ENCODE data around the gene DDIT4.
A peak's percentile ranks its signal among the peaks of the same experiment; 100 is the strongest.
"Not testable (repeated sequence)": the region's sequence is repeated elsewhere in the genome, so short reads cannot be mapped to it uniquely, and the experiment has no call there.

Gene DDIT4

DNA sequence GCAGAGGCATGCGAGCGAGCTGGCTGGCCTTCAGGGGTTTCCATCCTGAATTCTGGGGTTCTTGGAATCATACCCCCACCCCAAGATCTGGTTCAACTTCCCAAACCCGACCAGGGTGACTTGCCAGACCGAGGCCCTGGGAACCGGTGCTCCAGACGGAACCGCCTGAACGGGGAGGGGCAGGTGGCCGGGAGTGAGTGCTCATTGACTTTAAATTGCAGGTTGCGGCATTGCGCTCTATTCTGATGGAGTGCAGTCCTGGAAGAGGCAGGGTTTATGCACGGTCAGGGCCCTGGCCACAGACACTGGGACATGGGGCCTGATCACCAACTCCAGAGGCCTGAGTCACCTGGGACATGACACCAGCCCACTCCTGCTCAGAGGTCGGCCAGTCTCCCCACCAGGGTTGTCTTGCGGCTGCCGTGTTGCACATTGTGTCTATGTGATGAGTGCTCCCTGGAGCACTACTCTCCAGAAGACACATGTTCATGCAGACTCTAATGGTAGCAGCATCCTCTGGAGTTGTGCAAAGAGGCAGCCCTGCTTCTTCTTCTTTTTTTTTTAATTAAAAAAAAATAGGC lies 5.8 kb upstream of the DDIT4 start:
- no peak for DNase-seq

DNA sequence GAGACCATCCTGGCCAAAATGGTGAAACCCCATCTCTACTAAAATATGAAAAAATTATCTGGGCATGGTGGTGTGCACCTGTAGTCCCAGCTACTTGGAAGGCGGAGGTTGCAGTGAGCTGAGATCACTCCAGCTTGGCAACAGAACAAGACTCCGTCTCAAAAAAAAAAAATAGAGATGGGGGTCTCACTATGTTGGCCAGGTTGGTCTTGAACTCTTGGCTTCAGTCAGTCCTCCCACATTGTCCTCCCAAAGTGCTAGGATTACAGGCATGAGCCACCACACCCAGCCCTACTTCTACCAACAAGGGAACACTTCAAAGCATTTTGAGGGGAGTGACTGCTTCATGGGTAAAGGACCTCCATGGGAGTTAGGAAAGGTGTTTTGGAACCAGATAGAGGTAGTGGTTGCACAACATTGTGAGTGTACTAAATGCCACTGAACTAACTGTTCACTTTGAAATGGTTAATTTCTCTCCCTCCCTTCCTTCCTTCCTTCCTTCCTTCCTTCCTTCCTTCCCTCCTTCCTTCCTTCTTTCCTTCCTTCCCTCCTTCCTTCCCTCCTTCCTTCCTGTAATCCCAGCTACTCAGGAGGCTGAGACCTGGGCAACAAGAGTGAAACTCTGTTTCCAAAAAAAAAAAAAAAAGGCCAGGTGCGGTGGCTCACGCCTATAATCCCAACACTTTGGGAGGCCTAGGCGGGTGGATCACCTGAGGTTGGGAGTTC lies 5.1 kb upstream of the DDIT4 start:
- not testable (repeated sequence) for DNase-seq

- no peak for DNase-seq
These were observed 3.0 kb upstream of the DDIT4 start for GRCh38 chr10:72270607-72271281.

GRCh38 chr10:72272689-72273409 lies 875 bp upstream of the DDIT4 start:
- no peak for DNase-seq

DNA sequence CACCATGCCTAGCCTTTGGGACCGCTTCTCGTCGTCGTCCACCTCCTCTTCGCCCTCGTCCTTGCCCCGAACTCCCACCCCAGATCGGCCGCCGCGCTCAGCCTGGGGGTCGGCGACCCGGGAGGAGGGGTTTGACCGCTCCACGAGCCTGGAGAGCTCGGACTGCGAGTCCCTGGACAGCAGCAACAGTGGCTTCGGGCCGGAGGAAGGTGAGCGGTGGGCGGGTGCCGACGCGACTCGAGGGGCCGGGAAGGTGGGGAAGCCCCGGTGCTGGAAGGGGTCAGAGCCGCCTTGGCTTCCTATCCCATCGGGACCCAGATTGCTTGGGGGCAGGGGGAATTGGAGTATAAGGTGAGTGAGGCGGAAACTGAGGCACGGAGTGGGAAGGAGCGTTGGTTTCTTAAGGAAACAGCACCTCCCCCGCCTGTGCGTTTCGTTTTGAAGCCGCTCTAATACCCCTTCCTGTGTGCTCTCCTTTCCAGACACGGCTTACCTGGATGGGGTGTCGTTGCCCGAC lies 547 bp downstream of the DDIT4 start:
- no peak for DNase-seq

- DNase-seq: peak; percentile 80
These were observed 1.1 kb downstream of the DDIT4 start for GRCh38 chr10:72274730-72275350.

GRCh38 chr10:72275351-72276012 lies 1.8 kb downstream of the DDIT4 start:
- DNase-seq: no peak

- no peak for DNase-seq
These were observed 2.3 kb downstream of the DDIT4 start for GRCh38 chr10:72276013-72276387.

DNA sequence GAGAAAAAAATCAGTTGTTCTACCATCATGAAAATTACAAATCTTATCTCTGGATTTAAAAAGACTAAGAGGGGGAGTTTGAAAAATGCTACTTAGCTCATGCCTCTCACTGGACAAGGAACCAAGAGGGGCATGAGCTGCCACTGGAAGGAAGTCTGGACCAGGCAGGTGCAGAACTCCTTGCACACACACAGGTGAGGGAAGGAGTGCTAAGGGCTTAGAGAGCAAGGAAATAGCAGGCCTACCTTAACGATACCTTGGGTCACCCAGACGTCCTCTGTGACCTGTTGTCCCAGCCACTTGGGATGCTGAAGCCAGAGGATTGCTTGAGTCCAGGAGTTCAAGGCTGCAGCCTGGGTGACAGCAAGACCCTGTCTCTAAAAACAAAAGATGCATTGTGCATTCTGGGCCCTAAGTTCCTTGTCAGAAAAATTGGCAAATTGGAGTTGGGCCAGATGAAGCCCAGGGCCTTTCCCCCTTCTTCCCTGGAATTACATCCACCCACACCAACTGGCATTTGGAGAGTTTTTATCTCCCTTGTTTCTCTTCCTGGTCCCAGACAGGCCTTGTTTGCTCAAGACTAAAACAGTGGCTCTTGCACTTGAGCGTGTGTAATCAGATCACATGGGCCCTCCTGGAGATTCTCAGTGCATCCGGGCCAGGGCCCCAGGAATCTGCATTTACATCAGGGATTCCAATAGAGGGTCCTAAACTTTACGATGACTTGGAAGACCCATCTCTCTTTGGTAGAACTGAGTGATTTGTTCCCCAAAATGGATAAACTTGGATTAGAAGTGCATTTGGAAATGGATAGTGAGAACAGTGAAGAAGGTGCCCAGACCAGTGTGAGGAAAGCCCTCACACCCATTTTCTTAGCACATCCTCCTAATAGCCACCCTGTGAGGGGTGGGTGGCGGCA lies 3.0 kb downstream of the DDIT4 start:
- DNase-seq: no peak

DNA sequence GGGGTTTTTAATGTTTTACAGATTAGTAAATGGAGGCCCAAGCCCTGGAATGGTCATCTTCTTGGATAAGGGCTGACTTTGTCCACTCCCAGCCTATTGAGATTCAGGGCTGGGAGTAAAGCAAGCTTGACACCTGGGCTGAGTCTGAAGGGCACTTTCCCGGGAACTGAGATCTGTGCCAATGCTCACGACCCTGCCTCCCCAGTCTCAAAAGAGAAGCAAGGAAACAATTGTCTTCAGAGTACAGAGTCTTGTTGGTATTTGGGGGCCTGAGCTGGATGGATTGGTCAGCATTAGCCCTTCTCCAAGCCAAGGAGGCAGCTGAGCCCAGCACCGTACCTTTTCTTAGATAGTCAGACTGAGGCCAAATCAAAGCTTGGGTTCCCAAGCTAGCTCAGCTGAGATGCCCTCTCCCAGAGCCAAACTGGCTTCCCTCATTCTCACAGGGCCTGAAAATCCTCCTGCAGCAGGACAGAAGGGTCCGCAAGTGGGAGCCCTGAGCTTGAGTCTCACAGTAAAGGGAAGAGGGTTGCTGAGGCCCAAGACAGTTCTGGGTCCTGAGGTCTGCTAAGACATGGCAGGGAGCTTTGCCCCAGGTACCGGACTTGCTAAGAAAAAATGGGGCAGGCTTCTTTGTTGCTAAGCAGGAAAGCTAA lies 3.7 kb downstream of the DDIT4 start:
- DNase-seq: no peak

- DNase-seq: no peak
These were observed 4.4 kb downstream of the DDIT4 start for GRCh38 chr10:72277996-72278667.

GRCh38 chr10:72278668-72279393 lies 5.1 kb downstream of the DDIT4 start:
- DNase-seq: no peak

DNA sequence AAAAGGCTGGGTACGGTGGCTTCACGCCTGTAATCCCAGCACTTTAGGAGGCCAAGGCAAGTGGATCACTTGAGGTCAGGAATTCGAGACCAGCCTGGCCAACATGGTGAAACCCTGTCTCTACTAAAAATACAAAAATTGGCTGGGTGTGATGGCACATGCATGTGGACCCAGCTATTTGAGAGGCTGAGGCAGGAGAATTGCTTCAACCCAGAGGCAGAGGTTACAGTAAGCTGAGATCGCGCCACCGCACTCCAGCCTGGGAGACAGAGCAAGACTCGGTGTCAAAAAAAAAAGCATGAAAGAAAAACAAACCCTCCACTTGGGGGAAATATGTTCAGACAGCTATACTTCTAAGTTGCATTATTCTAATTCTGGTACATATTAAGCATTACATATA lies 5.9 kb downstream of the DDIT4 start:
- not testable (repeated sequence) for DNase-seq

- DNase-seq: no peak
These were observed 9.4 kb downstream of the DDIT4 start for GRCh38 chr10:72283131-72283530.

DNA sequence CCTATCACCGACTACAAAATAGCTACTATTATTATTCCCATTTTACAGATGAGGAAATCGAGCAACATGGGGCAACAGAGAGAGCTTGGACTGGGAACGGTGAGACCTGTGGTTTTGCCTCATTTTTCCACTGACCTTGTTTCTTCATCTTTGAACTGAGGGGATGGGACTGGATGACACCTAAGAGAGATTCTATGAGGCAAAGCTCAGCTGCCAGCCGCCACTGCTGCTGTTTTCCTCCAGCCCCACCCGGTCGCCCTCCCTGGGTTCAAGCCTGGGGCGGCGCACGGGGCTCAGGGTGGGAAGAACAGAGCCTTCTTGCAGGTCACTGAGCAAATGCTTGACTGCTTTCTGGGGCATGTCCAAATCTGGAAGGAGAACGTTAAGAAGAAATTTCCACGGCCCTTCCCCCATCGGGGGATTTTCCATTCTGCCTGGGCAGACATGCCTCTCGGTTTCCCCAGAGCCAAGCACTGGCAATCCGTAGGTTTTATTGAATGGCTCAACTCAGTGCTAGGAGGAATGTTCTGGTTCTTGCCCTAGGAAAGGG lies 12.3 kb downstream of the DDIT4 start:
- no peak for DNase-seq

- DNase-seq: no peak
These were observed 17.4 kb downstream of the DDIT4 start for GRCh38 chr10:72291019-72291532.

DNA sequence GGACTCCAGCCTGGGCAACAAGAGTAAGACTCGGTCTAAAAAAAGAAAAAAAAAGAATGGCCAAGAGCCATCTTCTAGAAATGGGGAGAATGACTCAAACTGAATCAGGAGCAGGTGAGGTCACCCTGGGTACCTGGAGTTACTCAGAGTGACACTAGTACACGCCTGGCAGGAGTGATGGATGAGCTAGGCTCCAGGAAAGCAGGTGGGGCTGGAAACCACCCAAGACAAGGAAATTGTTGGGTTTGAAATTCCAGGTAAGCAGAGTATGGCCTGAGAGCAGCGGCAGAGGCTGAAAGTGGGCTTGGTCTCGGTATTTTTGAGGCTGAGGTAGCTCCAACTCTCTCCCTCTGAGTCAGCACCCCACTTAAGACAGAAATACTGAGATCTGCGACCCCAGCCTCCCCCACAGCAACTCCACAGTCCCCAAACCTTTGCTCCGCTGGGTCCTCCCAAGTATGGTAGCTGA lies 18.5 kb downstream of the DDIT4 start:
- no peak for DNase-seq

GRCh38 chr10:72295330-72295910 lies 21.7 kb downstream of the DDIT4 start:
- no peak for DNase-seq

Measured in activated CD4-positive, CD25-positive, alpha-beta regulatory T cell treated with anti-CD3 and anti-CD28 coated beads, Interleukin-2, amount 50 U/mL, for 72 hours (primary cell).